GM12878 (cell line): ENCODE measurements around the gene MAGI2. TPM values are rescaled to one million over a fixed set of nuclear protein-coding genes. Genes with fewer than 3 reads are reported as not detected.

Experiments used
- ATAC-seq: fragments of 200-7000 bp; cut with Tn5 transposase; 3 replicates; pipeline ENCODE4 v1.9.1; 2020; ENCODE audit warnings: mild to moderate bottlenecking, moderate library complexity
- BruUV-seq: library from RNA; stranded (reverse); fragments of 400-500 nt; replicated peaks from 2 replicates; lab custom pipeline; 2021; lab: Mats Ljungman, UMichigan
- CTCF ChIA-PET: fragments of 300-600 bp; sonication (Branson Sonifier 250); formaldehyde crosslinking; extraction: SDS; loops from one replicate; lab custom pipeline; 2021; ENCODE audit warnings: inconsistent platforms; lab: Yijun Ruan, JAX
- POLR2A ChIA-PET: fragments of 350-600 bp; formaldehyde crosslinking; extraction: SDS; loops from one replicate; lab custom pipeline; 2021; ENCODE audit warnings: inconsistent platforms; lab: Charles Lee
- RAD21 ChIA-PET: fragments of 300-600 bp; sonication (Branson Sonifier 250); formaldehyde crosslinking; loops from one replicate; lab custom pipeline; 2023; ENCODE audit warnings: antibody characterized with exemption; ENCODE audit not compliant: unreplicated experiment; lab: Charles Lee
- SMC1A ChIA-PET: fragments of 300-600 bp; sonication (Branson Sonifier 250); formaldehyde crosslinking; loops from one replicate; lab custom pipeline; 2023; ENCODE audit not compliant: unreplicated experiment, uncharacterized antibody; lab: Charles Lee
- DNase-seq: peaks from one replicate; pipeline ENCODE4 v3.0.0-alpha.2; 2011; ENCODE audit warnings: low read depth, low spot score
- FAIRE-seq: peaks from 3 replicates; lab custom pipeline; 2011; peaks lifted over from hg19 to GRCh38; lab: Jason Lieb, UNC
- H2AFZ ChIP-seq: 2 replicates; pipeline ENCODE4 v1.6.0; 2011; ENCODE audit warnings: low read depth, low read length, control low read depth; ENCODE audit not compliant: control insufficient read depth
- H3K27ac ChIP-seq: 2 replicates; pipeline ENCODE4 v1.5.1; 2011; ENCODE audit warnings: control low read depth; ENCODE audit not compliant: control insufficient read depth, insufficient read depth
- H3K27me3 ChIP-seq, 2 experiments: replicated peaks in 1 of 2; 2 replicates each; pipeline versions ENCODE4 v1.6.0 to v1.6.1; 2011; ENCODE audit warnings: low read length in 1 of 2; ENCODE audit not compliant: control insufficient read depth in 2 of 2, insufficient read depth in 2 of 2
- H3K36me3 ChIP-seq, 2 experiments: 2 replicates each; pipeline ENCODE4 v1.5.1; 2011; ENCODE audit warnings: low read length in 1 of 2; ENCODE audit not compliant: control insufficient read depth in 2 of 2, insufficient read depth in 2 of 2
- H3K4me1 ChIP-seq: 2 replicates; pipeline ENCODE4 v1.6.1; 2011; ENCODE audit warnings: mild to moderate bottlenecking, low read length, moderate library complexity, mixed read lengths; ENCODE audit not compliant: control insufficient read depth, insufficient read depth
- H3K4me2 ChIP-seq: 2 replicates; pipeline ENCODE4 v1.6.0; 2011; ENCODE audit warnings: control low read depth; ENCODE audit not compliant: control insufficient read depth, insufficient read depth
- H3K4me3 ChIP-seq: fragments of 200-600 bp; sonication (generic); 2 replicates; pipeline ENCODE4 v1.5.1; 2016
- H3K79me2 ChIP-seq: 2 replicates; pipeline ENCODE4 v1.6.0; 2011; ENCODE audit warnings: low read length; ENCODE audit not compliant: control insufficient read depth, insufficient read depth
- H3K9ac ChIP-seq: 2 replicates; pipeline ENCODE4 v1.8.0; 2011; ENCODE audit warnings: low read length, control low read depth, mixed read lengths; ENCODE audit not compliant: control insufficient read depth, insufficient read depth
- H3K9me3 ChIP-seq: replicated peaks from 3 replicates; pipeline ENCODE4 v1.5.1; 2011; ENCODE audit warnings: mild to moderate bottlenecking, low read length; ENCODE audit not compliant: control insufficient read depth, insufficient read depth
- H4K20me1 ChIP-seq: 2 replicates; pipeline ENCODE4 v1.6.0; 2011; ENCODE audit not compliant: control insufficient read depth, insufficient read depth
- DPF2 ChIP-seq: fragments of 450-650 bp; IDR thresholded peaks from 2 replicates; pipeline ENCODE4 v1.6.1; 2017; ENCODE audit warnings: mild to moderate bottlenecking
- HDAC2 ChIP-seq: fragments of 200-600 bp; sonication (generic); IDR thresholded peaks from 2 replicates; pipeline ENCODE4 v1.6.1; 2017
- HDAC6 ChIP-seq: fragments of 200-600 bp; sonication (generic); IDR thresholded peaks from one replicate; pipeline ENCODE4 v1.8.0; 2017; ENCODE audit warnings: antibody characterized with exemption; ENCODE audit not compliant: unreplicated experiment
- MTA2 ChIP-seq: fragments of 450-650 bp; IDR thresholded peaks from 2 replicates; pipeline ENCODE4 v1.6.1; 2016; ENCODE audit warnings: low read depth, mild to moderate bottlenecking, moderate library complexity
- MXI1 ChIP-seq: fragments of 150-350 bp; IDR thresholded peaks from 2 replicates; pipeline ENCODE4 v1.6.1; 2011; ENCODE audit warnings: low read depth, mild to moderate bottlenecking, inconsistent platforms, low read length, improper control_type of control experiment
- POLR2A ChIP-seq: IDR thresholded peaks from 2 replicates; pipeline ENCODE4 v1.6.1; 2011; ENCODE audit warnings: low read depth, mild to moderate bottlenecking, low read length
- POU2F2 ChIP-seq: IDR thresholded peaks from 3 replicates; pipeline ENCODE4 v1.6.1; 2011; ENCODE audit warnings: low read depth, mild to moderate bottlenecking, low read length, borderline replicate concordance
- RAD21 ChIP-seq: IDR thresholded peaks from 2 replicates; pipeline ENCODE4 v1.6.1; 2011; ENCODE audit warnings: mild to moderate bottlenecking, low read depth, low read length, moderate library complexity; ENCODE audit not compliant: insufficient read depth
- SMARCA5 ChIP-seq: fragments of 450-650 bp; IDR thresholded peaks from 2 replicates; pipeline ENCODE4 v1.6.1; 2017; ENCODE audit warnings: mild to moderate bottlenecking
- STAT1 ChIP-seq: fragments of 450-650 bp; conservative IDR thresholded peaks from 2 replicates; pipeline ENCODE4 v1.6.1; 2014; ENCODE audit warnings: antibody characterized with exemption, mild to moderate bottlenecking
- TCF7 ChIP-seq: IDR thresholded peaks from 2 replicates; pipeline ENCODE4 v1.6.1; 2014; ENCODE audit warnings: antibody characterized with exemption, borderline replicate concordance
- WGBS: methylation state at CpG from one replicate; pipeline ENCODE4 v1.1.6; 2016; ENCODE audit warnings: low lambda C conversion rate; ENCODE audit not compliant: insufficient replicate concordance, insufficient coverage; ENCODE audit errors: missing lambda C conversion rate; 5-methylcytosine and 5-hydroxymethylcytosine counted together
- in situ Hi-C: fragments of 300-500 bp; cut with MboI; formaldehyde crosslinking; loops from 9 replicates; pipeline ENCODE4 v1.14.3; 2018; ENCODE audit warnings: mixed read lengths
- intact Hi-C: fragments of 100-400 bp; cut with micrococcal nuclease; formaldehyde crosslinking; loops from one replicate; pipeline ENCODE4 v1.14.2; 2022; ENCODE audit not compliant: unreplicated experiment
- polyA plus RNA-seq, 11 experiments: library from polyadenylated mRNA; depleted of rRNA in 4 of 11; unstranded in 6 of 11; stranded (reverse) in 5 of 11; fragments of >200 nt; fragmentation: Nextera tagmentation in 4 of 11; fragmentation: Illumina TruSeq in 1 of 11; extraction: Ambion mirVana in 4 of 11; extraction: Trizol in 1 of 11; gene quantifications; 1 replicate in 1 of 11; 2 replicates in 10 of 11; pipeline versions ENCODE4 v1.2.1 to v1.2.3, GENCODE V29; 2011 to 2016; ENCODE audit warnings: inconsistent platforms in 2 of 11, missing spikeins in 2 of 11, low read depth in 1 of 11
- total RNA-seq, 4 experiments: library from RNA; depleted of rRNA in 3 of 4; stranded (reverse); fragments of >200 nt in 3 of 4; fragmentation: Illumina TruSeq in 1 of 4; extraction: Trizol in 1 of 4; gene quantifications; 2 replicates each; pipeline versions ENCODE4 v1.2.1 to v1.2.3, GENCODE V29; 2013 to 2021
- TF ChIP-seq, protein P1 (sequence below): IDR thresholded peaks from 2 replicates; pipeline ENCODE4 v1.6.1; 2011; ENCODE audit warnings: borderline replicate concordance, low read depth, mild to moderate bottlenecking, moderate library complexity, mixed read lengths, low read length; ENCODE audit not compliant: insufficient read depth; ENCODE audit errors: extremely low read length
- TF ChIP-seq, protein P2 (sequence below): fragments of 450-650 bp; IDR thresholded peaks from 2 replicates; pipeline ENCODE4 v1.6.1; 2017; ENCODE audit warnings: mild to moderate bottlenecking, moderate library complexity
- TF ChIP-seq, protein P3 (sequence below): fragments of 450-650 bp; IDR thresholded peaks from 2 replicates; pipeline ENCODE4 v1.6.1; 2016; ENCODE audit warnings: mild to moderate bottlenecking

MAGI2 gene
- total and polyA plus RNA-seq, 10 of the 15 experiments (the other 5 are each of a cell fraction or from before 2014, with no cell fraction given): 0.01 to 0.31 (median 0.05) TPM; not detected in 2

DNA sequence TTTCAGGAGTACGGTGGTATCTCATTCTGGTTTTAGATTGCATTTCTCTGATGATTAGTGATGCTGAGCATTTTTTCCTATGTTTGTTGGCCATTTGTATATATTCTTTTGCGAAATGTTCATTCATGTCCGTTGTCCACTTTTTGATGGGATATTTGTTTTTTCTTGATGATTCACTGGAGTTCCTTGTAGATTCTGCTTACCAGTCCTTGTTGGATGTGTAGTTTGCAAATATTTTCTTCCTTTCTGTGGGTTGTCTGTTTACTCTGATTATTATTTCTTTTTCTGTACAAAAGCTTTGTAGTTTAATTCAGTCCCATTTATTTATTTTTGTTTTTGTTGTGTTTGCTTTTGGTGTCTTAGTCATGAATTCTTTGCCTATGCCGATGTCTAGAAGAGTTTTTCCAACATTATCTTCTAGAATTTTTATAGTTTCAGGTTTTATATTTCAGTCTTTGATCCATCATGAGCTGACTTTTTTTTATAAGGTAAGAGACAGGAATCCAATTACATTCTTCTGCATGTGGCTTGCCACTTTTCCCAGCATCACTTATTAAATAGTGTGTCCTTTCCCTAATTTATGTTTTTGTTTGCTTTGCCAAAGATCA is 320.5 kb downstream of the MAGI2 start:
- Histone ChIP-seq H3K27me3 (no peaks in the 10 kb centered on the region), H3K27ac (no peak overlapping the region), H3K79me2 (no peaks in the 10 kb centered on the region), H3K9ac (no peak overlapping the region), H3K9me3 (no peaks in the 10 kb centered on the region), H3K4me1 (no peaks in the 10 kb centered on the region), H2AFZ (no peak overlapping the region), H3K36me3 (no peaks in the 10 kb centered on the region), H3K4me3 (no peak overlapping the region), H3K4me2 (no peak overlapping the region), H4K20me1 (no peaks in the 10 kb centered on the region)
- POLR2A ChIA-PET: no interaction called here
- intact Hi-C loops: no loop called here
- DNase-seq: no peak
- no peak for ATAC-seq
- CTCF ChIA-PET: no interaction called here
- SMC1A ChIA-PET: no interaction called here
- no TSS peak for BruUV-seq
- RAD21 ChIA-PET: no interaction called here
- in situ Hi-C loops: no loop called here
- WGBS: 58% methylated on average over 4 of the region's 4 CpGs
- FAIRE-seq: no peak
- TF ChIP-seq MXI1 (no peak), TCF7 (no peak), SMARCA5 (no peak), RAD21 (no peak), POLR2A (no peak), HDAC6 (no peak), MTA2 (no peak), STAT1 (no peak), POU2F2 (no peak), DPF2 (no peak), HDAC2 (no peak)
- TF ChIP-seq, protein P1, sequence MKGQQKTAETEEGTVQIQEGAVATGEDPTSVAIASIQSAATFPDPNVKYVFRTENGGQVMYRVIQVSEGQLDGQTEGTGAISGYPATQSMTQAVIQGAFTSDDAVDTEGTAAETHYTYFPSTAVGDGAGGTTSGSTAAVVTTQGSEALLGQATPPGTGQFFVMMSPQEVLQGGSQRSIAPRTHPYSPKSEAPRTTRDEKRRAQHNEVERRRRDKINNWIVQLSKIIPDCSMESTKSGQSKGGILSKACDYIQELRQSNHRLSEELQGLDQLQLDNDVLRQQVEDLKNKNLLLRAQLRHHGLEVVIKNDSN: no peak
- TF ChIP-seq, protein P2, sequence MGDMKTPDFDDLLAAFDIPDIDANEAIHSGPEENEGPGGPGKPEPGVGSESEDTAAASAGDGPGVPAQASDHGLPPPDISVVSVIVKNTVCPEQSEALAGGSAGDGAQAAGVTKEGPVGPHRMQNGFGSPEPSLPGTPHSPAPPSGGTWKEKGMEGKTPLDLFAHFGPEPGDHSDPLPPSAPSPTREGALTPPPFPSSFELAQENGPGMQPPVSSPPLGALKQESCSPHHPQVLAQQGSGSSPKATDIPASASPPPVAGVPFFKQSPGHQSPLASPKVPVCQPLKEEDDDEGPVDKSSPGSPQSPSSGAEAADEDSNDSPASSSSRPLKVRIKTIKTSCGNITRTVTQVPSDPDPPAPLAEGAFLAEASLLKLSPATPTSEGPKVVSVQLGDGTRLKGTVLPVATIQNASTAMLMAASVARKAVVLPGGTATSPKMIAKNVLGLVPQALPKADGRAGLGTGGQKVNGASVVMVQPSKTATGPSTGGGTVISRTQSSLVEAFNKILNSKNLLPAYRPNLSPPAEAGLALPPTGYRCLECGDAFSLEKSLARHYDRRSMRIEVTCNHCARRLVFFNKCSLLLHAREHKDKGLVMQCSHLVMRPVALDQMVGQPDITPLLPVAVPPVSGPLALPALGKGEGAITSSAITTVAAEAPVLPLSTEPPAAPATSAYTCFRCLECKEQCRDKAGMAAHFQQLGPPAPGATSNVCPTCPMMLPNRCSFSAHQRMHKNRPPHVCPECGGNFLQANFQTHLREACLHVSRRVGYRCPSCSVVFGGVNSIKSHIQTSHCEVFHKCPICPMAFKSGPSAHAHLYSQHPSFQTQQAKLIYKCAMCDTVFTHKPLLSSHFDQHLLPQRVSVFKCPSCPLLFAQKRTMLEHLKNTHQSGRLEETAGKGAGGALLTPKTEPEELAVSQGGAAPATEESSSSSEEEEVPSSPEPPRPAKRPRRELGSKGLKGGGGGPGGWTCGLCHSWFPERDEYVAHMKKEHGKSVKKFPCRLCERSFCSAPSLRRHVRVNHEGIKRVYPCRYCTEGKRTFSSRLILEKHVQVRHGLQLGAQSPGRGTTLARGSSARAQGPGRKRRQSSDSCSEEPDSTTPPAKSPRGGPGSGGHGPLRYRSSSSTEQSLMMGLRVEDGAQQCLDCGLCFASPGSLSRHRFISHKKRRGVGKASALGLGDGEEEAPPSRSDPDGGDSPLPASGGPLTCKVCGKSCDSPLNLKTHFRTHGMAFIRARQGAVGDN: no peak
- TF ChIP-seq, protein P3, sequence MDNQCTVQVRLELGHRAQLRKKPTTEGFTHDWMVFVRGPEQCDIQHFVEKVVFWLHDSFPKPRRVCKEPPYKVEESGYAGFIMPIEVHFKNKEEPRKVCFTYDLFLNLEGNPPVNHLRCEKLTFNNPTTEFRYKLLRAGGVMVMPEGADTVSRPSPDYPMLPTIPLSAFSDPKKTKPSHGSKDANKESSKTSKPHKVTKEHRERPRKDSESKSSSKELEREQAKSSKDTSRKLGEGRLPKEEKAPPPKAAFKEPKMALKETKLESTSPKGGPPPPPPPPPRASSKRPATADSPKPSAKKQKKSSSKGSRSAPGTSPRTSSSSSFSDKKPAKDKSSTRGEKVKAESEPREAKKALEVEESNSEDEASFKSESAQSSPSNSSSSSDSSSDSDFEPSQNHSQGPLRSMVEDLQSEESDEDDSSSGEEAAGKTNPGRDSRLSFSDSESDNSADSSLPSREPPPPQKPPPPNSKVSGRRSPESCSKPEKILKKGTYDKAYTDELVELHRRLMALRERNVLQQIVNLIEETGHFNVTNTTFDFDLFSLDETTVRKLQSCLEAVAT: no peak
